ENCODE results near the gene HNRNPH1. TPM values are rescaled to one million over a fixed set of nuclear protein-coding genes. Genes with fewer than 3 reads are reported as not detected.
A peak's percentile ranks its signal among the peaks of the same experiment; 100 is the strongest.

The HNRNPH1 gene
- total and polyA plus RNA-seq, 2 of the 8 experiments (the other 6 are each of a cell fraction or from before 2014, with no cell fraction given): 170 to 735 TPM

GRCh38 chr5:179623003-179623905 is at the start of gene HNRNPH1 (continued):
- no peak for TF ChIP-seq CHD7 (IDR thresholded peaks at IDR 0.05; ENCODE audit: insufficient replicate concordance, low read length)
- TF ChIP-seq ATF2 (IDR thresholded peaks at IDR 0.05; ENCODE audit: low read length): peak; percentile 31; the same call in 1 of the 2 replicates
- peak; percentile 75 for TF ChIP-seq MAX (IDR thresholded peaks at IDR 0.05)
- peak; percentile 62; the same call in 1 of the 2 replicates for TF ChIP-seq CHD1 (IDR thresholded peaks at IDR 0.05; ENCODE audit: low read depth, low read length)
- TF ChIP-seq JUND (IDR thresholded peaks at IDR 0.05; ENCODE audit: low read length): peak; percentile 41; the same call in 1 of the 2 replicates
- peak; percentile 98 for TF ChIP-seq PHF8 (conservative IDR thresholded peaks at IDR 0.05; ENCODE audit: low read depth, low read length)
- peak; percentile 98 for TF ChIP-seq GTF2F1 (IDR thresholded peaks at IDR 0.05; ENCODE audit: borderline replicate concordance, low read depth, low read length)

All from H1 (cell line).